Ramos (cell line): ENCODE data around the gene SFXN1.
"Not testable (repeated sequence)": the region's sequence is repeated elsewhere in the genome, so short reads cannot be mapped to it uniquely, and the experiment has no call there.

Experiments used
- in situ Hi-C: fragments of 300-500 bp; cut with MboI; formaldehyde crosslinking; loops from one replicate; pipeline ENCODE4 v1.14.3; 2022; ENCODE audit warnings: low sequenced_read_pairs; ENCODE audit not compliant: unreplicated experiment

SFXN1 gene

DNA sequence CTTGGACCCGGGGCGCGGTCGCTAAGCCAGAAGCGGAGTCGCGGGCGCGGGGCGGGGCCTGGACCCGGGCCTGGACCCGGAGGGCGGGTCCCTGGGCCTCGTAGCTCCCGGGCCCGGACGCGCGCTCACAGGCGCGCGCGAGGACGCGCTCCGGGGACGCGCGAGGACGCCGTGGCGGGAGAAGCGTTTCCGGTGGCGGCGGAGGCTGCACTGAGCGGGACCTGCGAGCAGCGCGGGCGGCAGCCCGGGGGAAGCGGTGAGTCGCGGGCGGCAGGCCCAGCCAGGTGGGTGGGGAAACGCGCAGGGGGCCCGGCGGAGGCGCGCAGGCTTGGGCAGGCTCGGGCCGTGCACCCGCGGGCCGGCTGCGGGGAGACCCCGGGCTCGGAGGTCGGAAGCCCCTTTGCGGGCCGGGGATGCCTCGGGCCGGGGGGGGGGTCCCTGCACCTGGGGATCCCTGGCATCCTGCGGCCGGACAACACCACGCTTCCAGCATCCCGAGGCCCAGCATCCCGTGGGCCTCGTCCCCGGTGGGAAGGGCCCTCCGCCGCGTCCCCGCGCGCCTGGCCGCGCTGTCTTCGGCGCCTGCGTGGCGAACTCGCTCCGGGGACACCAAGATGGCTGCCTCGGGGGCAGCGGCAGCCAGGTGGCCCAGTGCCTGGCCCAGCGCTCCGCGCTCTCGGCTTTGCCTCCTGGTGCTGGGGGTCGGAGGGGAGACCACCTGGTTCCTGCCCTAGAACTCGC, at the start of gene SFXN1:
TSS of gene SFXN1 (plus strand) at position 177 of the 741 bp plus-strand sequence. CDS start 13,544 bp downstream, outside the sequence.
- in situ Hi-C loops, result no loop called here

- in situ Hi-C loops, result no loop called here
These were observed 43.6 kb upstream of the SFXN1 start for GRCh38 chr5:175434800-175435199.

GRCh38 chr5:175436359-175436758, 42.0 kb upstream of the SFXN1 start:
- in situ Hi-C loops, result no loop called here

DNA sequence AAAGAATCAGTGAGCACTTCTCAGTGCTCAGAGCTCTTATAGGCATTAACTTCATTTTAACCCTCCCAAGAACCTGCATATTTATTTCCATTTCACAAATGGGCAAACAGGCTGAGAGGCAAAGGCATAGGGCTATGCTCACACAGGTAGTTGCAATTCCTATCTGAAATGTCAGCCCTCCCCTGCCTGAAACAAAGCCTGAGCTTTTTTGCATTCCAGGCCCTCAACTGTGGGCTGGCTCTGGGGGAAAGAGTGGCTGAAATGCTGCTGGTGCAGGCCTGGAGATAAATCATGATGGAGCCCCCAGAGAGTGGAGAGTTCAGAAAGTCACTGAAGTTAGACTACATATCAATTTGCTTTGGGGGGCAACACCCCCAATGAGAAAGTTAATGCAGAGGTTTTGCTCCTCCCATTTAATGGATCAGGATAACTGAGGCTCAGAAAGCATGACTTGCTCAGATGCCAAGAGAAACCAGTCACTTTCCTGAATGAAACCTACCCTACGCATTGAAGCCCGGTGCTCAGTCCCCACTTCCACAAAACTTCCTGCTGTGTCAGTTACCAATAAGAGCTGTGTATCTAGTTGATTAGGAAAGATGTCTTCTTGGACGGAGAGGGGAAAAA, 40.0 kb upstream of the SFXN1 start:
- in situ Hi-C loops, result no loop called here

DNA sequence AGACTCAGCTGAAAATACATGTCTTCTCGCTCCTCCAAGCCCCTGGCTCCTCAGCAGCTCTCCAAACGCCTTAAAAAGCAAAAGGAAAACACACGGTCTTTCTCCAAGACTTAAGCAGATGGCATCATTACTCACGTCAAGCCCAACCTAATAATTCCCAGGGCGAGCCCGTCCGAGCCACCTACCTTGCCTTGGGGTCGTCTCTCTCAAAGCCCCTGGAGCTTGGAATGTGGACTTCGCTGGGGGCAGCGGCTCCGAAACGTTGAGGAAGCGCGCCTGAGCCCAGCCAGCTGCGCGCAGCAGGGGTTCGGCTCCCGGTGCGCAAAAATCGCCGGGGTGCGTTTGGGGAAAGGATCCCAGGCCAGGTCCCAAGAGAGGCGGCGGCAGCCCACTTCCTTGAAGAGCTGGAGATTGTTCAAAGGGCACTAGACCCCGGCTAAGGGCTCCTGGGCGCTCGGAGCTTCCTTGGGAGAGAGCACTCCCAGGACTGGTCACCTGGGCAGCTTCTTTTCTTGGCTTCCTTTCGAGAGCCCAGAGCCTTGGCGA, 34.8 kb upstream of the SFXN1 start:
- in situ Hi-C loops, result loop anchor here (10.0 kb wide), 1 partner anchor 489 kb away; no protein-coding TSS in a partner anchor

GRCh38 chr5:175444060-175444904, 34.1 kb upstream of the SFXN1 start, which contains the start of gene DRD1:
Gene DRD1, minus strand, starts transcription at chr5:175444182. Its CDS starts 1,083 bp downstream, at chr5:175443099.
- in situ Hi-C loops, result loop anchor here (10.0 kb wide), 1 partner anchor 489 kb away; no protein-coding TSS in a partner anchor

DNA sequence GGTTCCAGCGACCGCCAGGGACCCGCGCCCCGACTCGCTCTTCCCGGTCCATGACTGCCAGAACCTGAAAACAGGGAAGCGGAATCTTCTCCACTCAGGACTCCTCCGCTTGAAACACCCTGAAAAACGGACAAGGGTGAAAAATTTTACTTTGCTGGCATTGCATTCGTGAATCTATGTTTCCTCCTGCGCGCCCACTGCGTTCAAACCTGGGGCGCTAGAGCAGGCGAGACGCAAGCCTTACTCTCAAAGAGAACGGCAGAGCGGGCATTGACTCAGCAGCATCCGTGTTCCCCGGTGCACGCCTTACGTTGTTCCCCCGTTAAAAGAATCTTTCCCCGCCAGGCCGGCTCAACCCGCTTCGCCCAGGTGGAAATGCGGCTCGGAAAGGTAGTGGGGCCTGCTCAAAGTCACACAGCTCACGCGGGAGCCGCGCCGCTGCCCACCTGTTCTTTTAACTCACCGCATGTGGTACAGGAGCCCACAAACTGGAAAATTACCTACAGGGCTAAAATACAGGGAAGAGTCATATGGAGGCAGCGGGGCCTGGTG, 33.4 kb upstream of the SFXN1 start:
- in situ Hi-C loops, result loop anchor here (10.0 kb wide), 1 partner anchor 490 kb away; no protein-coding TSS in a partner anchor

- in situ Hi-C loops, result loop anchor here (10.0 kb wide), 1 partner anchor 492 kb away; no protein-coding TSS in a partner anchor
These were observed 32.0 kb upstream of the SFXN1 start for GRCh38 chr5:175446378-175446777.

DNA sequence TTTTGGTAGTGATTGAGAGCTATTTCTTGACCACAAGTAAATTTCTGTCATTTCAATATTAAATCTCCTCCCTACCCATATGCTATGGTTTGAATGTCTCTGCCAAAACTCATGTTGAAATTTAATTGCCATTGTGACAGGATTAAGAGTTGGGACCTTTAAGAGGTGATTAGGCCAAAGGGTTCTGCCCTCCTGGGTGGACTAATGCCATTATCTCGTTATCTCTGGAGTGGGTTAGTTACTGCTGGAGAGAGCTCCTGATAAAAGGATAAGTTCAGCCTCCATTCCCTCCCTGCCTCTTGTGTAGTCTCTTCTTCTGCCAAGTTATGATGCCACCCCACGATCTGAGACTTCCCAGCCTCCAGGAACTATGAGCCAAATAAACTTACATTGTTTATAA, 30.8 kb upstream of the SFXN1 start:
- in situ Hi-C loops, result loop anchor here (10.0 kb wide), 1 partner anchor 493 kb away; no protein-coding TSS in a partner anchor

DNA sequence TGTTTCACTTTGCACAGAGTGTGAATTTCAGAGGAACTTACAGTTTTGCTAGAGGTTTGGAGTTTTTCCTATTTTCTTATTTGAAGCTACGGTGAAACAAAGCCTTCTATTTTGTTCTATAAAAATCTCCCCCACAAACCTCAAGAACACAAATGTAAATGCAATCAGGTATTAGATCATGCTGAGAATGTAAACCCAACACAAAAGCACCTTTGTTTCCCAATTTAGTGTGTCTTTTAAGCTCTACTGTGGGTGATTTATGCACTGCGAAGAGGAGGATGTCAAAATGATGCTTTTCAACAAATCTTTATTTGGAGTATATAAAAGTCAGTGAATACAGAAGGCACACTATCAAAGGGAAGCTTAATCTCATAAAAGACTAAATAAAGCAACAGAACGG, 30.1 kb upstream of the SFXN1 start:
- in situ Hi-C loops, result loop anchor here (10.0 kb wide), 1 partner anchor 493 kb away; no protein-coding TSS in a partner anchor

- in situ Hi-C loops, result no loop called here
These were observed 26.2 kb upstream of the SFXN1 start for GRCh38 chr5:175452166-175452565.

- in situ Hi-C loops, result not testable (repeated sequence)
These were observed 24.0 kb upstream of the SFXN1 start for GRCh38 chr5:175454338-175454737.

DNA sequence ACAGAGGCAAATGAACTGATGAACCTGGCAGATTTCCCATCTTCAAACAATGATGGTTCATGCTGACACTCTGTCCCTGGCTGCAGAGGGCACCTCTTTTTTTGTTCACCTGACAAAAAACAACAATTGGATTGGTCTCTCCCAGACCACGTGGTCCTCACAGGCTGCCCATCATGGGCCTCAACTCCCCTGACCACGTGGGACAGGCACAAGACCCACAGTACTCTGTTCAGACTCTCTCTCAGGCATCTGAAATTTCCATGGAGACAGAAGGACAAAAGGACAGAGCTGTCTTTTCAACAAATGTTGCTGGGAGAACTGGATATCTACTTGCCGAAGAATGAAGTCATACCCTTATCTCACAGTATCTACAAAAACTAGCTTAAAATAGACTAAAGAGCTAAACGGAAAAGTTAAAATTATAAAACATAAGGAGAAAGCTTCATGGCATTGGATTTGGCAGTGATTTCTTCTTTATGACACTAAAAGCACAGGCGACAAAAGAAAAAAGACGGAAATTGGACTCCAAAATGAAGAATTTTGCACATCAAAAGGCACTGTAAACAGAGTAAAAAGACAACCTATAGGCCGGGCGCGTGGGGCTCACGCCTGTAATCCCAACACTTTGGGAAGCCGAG, 22.1 kb upstream of the SFXN1 start:
- in situ Hi-C loops, result no loop called here

DNA sequence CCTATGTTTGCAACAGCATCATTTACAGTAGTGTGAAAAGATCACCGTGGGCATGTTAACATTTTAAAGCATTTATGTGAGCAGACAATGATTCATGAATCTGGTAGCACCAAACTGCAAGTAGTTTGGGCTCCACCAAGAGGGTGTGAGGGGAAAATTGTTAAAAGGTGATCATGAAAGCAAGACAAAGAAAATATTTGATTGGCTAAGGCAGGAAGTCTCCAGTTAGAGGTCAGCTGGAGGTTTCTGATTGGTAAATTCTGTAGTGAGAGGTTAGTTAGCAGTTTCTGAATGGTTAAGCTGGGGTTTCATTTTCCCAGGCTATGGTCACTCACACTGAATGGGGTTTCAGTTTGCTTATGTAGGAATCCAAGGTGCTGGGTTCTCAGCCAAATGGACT, 20.9 kb upstream of the SFXN1 start:
- in situ Hi-C loops, result no loop called here

GRCh38 chr5:175460126-175460525, 18.2 kb upstream of the SFXN1 start:
- in situ Hi-C loops, result no loop called here

DNA sequence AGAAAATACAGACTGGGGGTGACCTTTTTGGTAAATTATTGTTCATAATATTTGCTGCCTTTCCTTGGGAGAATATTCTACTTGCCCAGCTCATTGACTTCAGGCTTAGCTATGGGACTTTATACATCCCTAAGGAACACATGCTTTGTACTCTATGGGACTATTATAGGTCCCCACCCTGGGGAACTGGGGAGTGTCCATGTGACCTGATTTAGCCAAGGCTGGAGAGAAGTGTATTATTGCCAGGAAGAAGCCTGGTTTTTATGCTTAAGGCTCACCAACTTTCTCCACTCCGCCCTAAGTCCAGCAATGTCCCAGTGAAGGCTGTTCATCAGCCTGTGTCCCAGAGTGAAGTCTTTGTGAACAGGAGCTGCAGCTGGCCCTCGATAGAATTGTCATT, 17.8 kb upstream of the SFXN1 start:
- in situ Hi-C loops, result no loop called here

DNA sequence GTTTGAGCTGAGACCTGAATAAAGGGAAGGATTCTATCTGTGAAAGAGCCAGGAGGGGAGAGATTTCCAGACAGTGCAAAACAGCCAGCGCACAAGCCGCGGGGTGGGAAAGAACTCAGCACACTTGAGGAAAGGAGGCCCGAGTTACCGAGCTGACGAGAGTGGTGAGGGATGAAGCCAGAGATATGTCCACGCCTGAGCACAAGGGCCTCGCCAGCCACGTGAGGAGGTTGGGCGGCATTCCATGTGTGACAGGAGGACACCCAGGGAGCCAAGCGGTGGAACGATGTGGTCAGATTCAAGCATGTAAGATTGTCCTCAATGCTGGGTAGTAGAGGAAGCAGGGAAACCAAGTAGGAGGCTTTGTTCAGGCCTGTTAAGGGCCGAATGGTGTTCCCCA, 17.0 kb upstream of the SFXN1 start:
- in situ Hi-C loops, result no loop called here

DNA sequence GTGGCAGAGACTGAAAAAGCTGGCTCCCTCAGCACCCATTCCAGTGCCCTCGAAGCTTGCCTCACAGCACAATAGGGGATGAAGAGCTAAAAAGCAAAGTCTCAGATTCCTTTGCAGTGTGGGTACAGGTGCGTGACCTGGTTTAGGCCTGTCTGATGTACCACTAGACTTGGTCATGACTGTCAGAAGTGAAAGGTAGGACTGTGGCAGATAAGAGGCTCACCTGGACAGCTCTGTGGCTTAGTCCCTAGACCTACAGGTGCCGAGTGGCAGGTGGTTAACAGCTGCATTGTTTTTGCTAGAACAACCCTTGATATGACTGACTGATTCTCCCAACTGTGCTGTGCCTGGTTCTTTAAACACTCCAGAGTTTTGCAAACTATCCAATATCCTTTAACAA, 14.7 kb upstream of the SFXN1 start:
- in situ Hi-C loops, result no loop called here
